Activated effector memory CD4-positive, alpha-beta T cell treated with anti-CD3 and anti-CD28 coated beads, Interleukin-2, amount 50 U/mL, for 16 hours (primary cell): ENCODE results near the gene SLC66A3.

Experiments
- DNase-seq: peaks from one replicate; pipeline ENCODE4 v3.0.0-alpha.2; 2020

SLC66A3 gene

GRCh38 chr2:11222845-11223244 is 67.6 kb downstream of the SLC66A3 start:
- DNase-seq = no peak

GRCh38 chr2:11224887-11225286 is 69.6 kb downstream of the SLC66A3 start:
- no peak for DNase-seq

GRCh38 chr2:11227595-11227994 is 72.3 kb downstream of the SLC66A3 start:
- no peak for DNase-seq
